Measurements from ENCODE around the gene KLHDC4. TPM values are rescaled to one million over a fixed set of nuclear protein-coding genes. Genes with fewer than 3 reads are reported as not detected.
A peak's percentile ranks its signal among the peaks of the same experiment; 100 is the strongest.

KLHDC4 gene
- total RNA-seq, 1 experiment from 2014 or later = 76.2 TPM

GRCh38 chr16:87729266-87729954 lies 36.4 kb downstream of the KLHDC4 start:
- H2BK15ac ChIP-seq (ENCODE audit: low read depth, low read length) = no peak overlapping the region
- no peak overlapping the region for H4K5ac ChIP-seq (ENCODE audit: insufficient read length, low read depth, low read length)
- no peak overlapping the region for H2BK12ac ChIP-seq (ENCODE audit: insufficient read length, low read depth, low read length)
- H3K9ac ChIP-seq (ENCODE audit: extremely low read depth, insufficient read length, low read length) = no peak overlapping the region
- no peaks in the 10 kb centered on the region for H3K9me3 Mint-ChIP-seq
- no peak overlapping the region for H2BK120ac ChIP-seq (ENCODE audit: low read depth, low read length, poor library complexity, severe bottlenecking)
- H4K8ac ChIP-seq (replicated peaks; ENCODE audit: insufficient read length, low read depth, low read length) = no peak overlapping the region
- H3K27me3 ChIP-seq (ENCODE audit: insufficient read depth, low read length) = no peaks in the 10 kb centered on the region
- H3K18ac ChIP-seq (ENCODE audit: insufficient read length, low read depth, low read length) = no peak overlapping the region
- no peak overlapping the region for H3K4me3 Mint-ChIP-seq
- H3K23ac ChIP-seq (ENCODE audit: insufficient read length, low read depth, low read length) = no peak overlapping the region
- no peak for DNase-seq
- H3K79me1 ChIP-seq (ENCODE audit: insufficient read depth, low read depth, low read length, poor library complexity, severe bottlenecking) = no peaks in the 10 kb centered on the region
- no peaks in the 10 kb centered on the region for H3K79me2 ChIP-seq (ENCODE audit: insufficient read depth, low read length)
- no peak overlapping the region for H3K4me2 ChIP-seq (ENCODE audit: insufficient read depth, insufficient read length, low read length)
- H3K23me2 ChIP-seq (ENCODE audit: insufficient read length, low read depth, low read length, poor library complexity, severe bottlenecking) = no peaks in the 10 kb centered on the region
- H3K27me3 Mint-ChIP-seq (ENCODE audit: low read depth) = no peaks in the 10 kb centered on the region
- H2AK5ac ChIP-seq (ENCODE audit: insufficient read length, low read length) = no peak overlapping the region
- no CpG with 5 or more reads among the region's 17 CpGs for WGBS (ENCODE audit: extremely low coverage, insufficient read length, low lambda C conversion rate)
- no peak overlapping the region for H2AFZ ChIP-seq (ENCODE audit: low read length)
- no peaks in the 10 kb centered on the region for H4K20me1 ChIP-seq (ENCODE audit: control insufficient read depth, insufficient read depth, insufficient read length)
- H3K56ac ChIP-seq (ENCODE audit: insufficient read length, low read depth, low read length) = no peak overlapping the region
- H4K91ac ChIP-seq (ENCODE audit: insufficient read length, low read depth, low read length) = no peak overlapping the region
- no peak overlapping the region for H3T11ph ChIP-seq (ENCODE audit: low read length)
- H3K27ac ChIP-seq (ENCODE audit: insufficient read length, low read depth, low read length) = no peak overlapping the region
- H2BK20ac ChIP-seq (ENCODE audit: low read depth, low read length, poor library complexity, severe bottlenecking) = no peak overlapping the region
- no peak overlapping the region for H3K14ac ChIP-seq (ENCODE audit: insufficient read depth, low read length)
- TF ChIP-seq CTCF (conservative IDR thresholded peaks at IDR 0.05) = no peak
- no peaks in the 10 kb centered on the region for H3K4me1 ChIP-seq (ENCODE audit: insufficient read depth, low read length)
- no peak overlapping the region for H2BK5ac ChIP-seq (ENCODE audit: insufficient read length, low read length)
- peak overlapping the region in 1 of 3 experiments; percentile 25; a peak in 2 of 7 replicates for H3K27ac Mint-ChIP-seq
- peaks cover 29 to 74% (median 66%) of the 10 kb centered on the region in 3 experiments for H3K36me3 Mint-ChIP-seq (ENCODE audit: insufficient read depth in 1 of 3, low read depth in 3 of 3)
- H3K4me1 Mint-ChIP-seq = peaks cover 1 to 2% of the 10 kb centered on the region in 2 experiments
- H3K4ac ChIP-seq (ENCODE audit: low read depth, low read length) = no peak overlapping the region
- no peaks in the 10 kb centered on the region for H3K9me3 ChIP-seq (ENCODE audit: control insufficient read depth, low read depth, low read length)

Data from H9 (cell line).